HG03139 (cell line): ENCODE results near the gene SLC6A19.

ENCODE experiments used
- ATAC-seq: cut with Tn5 transposase; IDR thresholded peaks from one replicate; pipeline ENCODE4 v1.9.1; 2021; ENCODE audit not compliant: unreplicated experiment

SLC6A19 gene

DNA sequence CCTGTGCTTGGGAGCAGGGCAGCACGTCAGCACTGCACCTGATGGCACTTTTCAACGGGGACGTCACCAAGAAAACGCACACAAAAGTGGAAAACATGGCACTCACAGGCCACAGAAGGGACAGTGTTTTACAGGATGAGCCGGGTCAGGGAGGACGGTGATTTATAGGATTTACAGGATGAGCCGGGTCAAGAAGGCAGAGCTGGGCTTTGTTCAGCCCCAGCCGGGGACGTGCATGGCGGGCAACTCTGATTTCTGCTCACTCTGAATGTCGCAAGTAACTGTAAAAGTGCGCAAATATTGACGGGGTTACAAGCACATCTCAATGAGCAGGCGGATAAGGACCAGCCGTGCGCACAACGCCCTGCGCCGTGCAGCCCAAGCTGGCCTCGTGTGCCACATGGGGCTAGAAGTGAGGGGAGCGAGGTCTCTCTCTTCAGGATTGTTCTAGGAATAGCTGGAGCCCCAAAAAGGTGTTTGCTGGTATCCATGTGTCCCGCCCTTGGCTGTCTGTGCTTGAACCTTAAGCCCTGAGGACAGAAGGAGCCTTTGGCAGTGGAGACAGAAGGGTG is 40.2 kb downstream of the SLC6A19 start:
- no peak for ATAC-seq

DNA sequence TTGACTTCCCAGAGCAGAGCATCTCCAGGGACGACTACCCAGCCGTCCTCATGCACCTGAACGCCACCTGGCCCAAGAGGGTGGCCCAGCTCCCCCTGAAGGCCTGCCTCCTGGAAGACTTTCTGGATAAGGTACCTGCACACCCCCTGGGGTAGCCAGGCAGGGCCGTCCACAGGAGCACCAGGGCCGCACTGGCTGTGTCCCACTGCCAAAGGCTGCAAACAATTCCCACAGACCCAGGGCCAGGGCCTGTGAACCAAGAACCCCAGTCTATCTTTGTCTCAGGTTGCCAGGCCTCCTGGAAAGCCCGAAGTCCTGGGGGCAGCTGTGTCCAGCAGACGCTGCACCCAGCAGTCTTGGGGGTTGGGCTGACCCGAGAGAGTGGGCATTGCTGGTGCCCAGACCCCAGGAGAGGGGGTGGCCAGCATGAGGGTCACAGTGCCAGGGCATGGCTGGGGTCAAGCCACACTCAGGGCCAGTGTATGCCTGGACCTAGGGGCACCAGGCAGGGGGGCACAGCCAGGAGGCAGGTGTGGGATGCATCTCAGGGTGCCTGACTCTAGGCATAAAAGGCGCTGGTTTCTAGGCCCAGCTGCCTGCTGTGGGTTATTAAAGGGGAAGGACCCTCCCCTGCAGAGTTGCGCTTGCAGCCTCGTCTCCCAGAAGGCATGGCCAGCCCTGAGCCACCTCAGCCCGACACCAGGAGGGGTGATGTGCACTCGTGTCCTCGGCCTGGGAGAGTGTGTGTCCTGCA is 41.5 kb downstream of the SLC6A19 start:
- no peak for ATAC-seq

DNA sequence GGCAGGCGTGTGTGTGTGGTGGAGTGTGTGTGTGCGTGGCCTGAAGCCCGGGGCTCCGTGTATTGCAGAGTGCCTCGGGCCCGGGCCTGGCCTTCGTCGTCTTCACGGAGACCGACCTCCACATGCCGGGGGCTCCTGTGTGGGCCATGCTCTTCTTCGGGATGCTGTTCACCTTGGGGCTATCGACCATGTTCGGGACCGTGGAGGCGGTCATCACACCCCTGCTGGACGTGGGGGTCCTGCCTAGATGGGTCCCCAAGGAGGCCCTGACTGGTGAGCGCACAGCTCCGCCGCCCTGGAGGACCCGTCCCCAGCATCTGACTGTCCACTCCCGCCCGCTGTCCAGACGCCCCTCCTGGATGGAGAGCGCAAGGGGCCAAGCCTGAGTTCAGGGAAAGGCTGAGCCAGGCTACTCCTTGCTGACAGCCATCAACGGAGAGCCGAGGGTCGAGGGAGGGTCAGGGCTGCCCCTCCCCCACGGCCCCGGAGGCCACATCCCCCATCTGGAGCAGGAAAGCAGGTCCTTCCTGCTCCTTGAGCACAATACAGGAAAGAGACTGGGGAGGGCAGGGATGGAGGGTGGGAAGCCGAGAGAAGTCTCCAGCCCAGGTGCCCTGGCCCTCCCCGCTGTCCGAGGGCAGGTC is 42.2 kb downstream of the SLC6A19 start:
- no peak for ATAC-seq

DNA sequence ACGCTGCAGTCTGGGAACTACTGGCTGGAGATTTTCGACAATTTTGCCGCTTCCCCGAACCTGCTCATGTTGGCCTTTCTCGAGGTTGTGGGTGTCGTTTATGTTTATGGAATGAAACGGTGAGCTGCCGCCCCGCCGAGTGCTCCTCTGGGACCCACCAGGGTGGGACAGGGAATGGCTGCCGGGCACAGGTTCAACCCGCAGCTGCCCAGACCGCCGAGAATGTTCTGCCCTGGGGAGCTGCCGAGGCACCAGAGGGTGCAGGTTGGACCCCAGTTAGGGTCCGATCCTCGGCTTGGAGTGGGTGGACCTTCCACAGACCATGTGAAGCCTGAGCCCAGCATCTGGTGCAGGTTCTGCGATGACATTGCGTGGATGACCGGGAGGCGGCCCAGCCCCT is 42.9 kb downstream of the SLC6A19 start:
- ATAC-seq: no peak

DNA sequence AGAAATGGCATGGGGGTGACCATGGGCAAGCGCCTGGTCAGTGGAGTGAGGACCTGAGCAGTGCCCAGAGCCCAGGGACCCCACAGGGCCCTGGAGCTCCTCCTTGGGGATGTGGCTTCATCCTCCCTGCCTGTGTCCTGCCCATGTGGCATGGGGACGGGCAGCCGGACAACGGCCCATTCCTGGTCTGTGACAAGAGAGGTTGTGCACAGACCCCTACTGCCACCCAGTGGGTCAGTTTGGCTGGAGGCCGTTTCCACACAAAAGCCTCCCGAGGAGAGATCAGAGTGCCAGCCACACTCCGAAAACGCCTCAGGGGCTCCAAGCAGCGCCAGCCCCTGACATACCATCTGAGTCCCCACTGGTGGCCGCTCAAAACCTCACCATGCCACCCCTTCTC is 43.6 kb downstream of the SLC6A19 start:
- ATAC-seq: no peak

DNA sequence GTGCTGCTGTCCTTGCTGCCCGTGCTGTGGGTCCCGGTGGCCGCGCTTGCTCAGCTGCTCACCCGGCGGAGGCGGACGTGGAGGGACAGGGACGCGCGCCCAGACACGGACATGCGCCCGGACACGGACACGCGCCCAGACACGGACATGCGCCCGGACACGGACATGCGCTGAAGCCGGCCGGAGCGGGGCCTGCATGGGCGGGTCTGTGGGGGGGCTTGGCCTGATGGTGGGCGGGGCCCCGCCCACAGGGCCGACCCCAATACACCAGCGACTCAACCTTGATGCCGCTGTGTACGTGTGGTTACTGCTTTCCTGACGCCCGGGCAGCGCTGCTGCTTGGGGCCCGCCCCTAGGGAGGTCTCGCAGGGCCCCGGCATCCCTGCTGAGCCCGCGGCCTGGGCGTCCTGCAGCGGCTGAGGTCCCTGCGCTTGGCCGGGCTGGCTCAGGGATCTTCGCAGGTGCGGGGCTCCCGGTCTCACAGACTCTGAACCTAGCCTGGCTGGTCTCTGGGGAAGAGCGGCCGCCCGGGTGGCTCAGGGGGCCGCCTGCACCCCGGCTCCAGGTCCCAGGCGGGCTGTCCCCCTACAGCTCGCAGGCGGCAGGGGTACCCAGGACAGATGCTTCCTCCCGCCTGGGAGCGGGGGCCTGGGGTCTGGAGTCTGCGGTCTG is 44.6 kb downstream of the SLC6A19 start:
- no peak for ATAC-seq

DNA sequence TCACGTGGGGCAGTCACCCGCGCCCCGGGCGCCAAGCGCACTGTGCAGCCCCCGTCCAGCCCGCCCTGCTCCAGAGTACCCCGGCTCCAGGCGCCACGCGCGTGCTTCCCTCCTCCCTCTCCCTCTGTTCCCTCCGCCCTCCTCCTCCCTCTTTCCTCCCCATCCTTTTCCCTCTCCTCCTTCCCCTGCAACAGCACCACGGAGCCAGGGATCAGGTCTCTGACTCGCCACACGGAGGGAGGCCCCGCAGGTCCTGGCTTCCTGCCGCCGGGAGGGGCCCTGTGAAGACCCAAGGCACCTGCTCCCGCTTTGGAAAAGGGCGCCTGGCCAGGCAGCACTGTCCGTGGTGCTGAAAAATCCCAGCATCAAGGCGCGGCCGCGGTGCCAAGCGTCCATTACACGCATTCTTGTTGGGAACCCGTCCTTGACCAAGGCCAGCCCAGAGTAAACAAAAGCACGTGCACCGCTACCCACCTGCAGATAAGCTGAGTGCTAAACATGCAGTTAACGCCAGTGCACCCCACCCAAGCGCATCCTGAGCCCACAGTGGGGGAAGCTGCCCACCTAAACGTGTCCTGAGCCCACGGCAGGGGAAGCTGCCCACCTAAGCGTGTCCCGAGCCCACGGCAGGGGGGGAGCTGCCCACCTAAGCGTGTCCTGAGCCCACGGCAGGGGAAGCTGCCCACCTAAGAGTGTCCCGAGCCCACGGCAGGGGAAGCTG is 45.5 kb downstream of the SLC6A19 start:
- no peak for ATAC-seq

DNA sequence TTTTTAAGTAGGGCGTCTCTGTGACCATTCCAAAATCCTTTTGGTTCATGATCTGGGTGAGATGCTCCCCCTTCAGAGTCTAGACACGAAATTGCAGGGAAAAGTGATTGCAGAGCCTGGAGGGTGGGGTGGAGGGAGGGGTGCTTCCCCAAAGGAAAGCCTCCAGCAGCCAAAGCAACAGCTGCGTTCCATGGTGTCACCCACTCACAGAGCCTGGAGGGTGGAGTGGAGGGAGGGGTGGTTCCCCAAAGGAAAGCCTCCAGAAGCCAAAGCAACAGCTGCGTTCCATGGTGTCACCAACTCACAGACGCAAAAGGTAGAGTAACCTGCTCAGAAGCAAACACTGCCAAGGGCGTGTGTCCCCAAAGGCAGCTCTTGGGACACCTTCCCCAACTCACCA is 46.4 kb downstream of the SLC6A19 start:
- no peak for ATAC-seq

DNA sequence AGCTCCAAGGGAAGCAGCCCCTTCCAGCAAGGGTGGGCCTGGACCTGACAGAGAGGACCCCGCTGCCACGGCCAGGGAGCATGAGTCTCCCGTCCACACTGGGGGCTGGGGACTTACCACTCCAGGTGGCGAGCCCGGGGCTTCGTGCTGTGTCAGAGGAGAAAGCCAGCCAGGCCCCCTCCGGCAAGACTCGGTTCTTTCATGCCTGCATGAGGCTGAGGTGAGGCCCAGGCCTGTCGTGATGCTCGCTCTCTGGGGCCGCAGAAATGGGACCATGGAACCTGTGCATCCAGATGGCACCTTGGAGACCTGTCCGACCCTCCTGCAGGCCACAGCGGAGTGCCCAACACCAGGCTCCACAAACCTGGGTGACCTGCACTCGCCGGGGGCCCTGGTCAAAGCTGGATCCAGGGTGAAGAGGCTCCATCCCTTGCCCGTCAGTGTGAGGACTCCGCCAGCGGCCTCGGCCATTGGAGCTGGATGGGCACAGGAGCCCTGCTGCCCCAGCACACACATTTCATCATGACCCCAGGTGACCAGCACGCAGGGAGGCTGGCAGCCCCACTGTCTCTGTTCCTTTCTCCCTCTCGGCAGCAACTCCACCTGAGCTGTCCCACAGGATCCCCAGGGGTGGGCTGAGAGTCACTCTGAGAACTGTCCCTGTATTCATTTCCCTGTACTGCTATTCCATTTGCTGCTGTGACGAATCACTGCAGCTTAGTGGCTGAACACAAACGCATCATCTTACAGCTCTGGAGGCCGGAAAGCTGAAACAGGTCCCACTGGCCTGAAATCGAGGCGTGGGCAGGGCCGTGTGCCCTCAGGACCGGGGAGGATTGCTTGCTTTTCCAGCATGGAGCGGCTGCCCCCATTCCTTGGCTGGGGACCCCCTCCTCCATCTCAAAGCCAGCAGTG is 48.2 kb downstream of the SLC6A19 start:
- no peak for ATAC-seq

DNA sequence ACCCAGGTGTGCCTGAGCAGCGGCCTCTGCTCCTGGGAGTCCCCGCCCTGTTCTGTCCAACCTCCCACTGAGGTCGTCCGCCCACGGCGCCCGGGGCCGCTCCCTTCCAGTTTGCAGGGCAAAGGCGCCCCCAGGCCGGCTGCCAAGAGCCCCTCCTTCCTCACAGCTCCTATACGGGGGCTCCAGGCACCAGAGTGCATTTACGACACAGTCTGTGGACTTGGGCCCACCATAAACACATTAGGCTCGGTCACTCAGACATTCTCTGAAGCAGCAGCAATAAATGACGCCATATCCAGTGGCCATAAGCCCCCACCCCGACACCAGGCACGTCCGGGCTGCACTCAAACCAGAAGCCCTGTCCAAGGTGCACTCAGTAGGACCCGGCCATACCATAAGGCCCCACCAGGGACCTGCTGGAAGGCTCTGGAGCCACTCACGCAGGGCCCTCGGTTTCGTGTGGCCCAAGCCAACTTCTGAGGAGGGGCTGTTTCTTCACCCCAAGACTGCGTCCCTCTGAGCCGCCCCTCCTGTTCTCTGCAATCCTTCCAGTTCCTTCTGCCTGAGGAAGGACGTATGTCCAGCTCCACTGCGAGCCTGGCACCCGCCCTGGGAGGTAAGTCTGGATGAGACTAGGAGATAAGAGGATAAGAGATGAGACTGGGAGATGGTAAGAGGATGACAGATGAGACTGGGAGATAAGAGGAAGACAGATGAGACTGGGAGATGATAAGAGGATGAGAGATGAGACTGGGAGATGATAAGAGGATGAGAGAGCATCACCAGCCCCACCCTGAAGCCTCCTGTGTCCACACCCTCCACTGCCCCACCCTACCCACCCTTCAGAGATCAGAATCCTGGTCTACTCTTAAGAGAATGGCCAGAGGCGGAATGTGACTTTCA is 50.5 kb downstream of the SLC6A19 start:
- no peak for ATAC-seq

DNA sequence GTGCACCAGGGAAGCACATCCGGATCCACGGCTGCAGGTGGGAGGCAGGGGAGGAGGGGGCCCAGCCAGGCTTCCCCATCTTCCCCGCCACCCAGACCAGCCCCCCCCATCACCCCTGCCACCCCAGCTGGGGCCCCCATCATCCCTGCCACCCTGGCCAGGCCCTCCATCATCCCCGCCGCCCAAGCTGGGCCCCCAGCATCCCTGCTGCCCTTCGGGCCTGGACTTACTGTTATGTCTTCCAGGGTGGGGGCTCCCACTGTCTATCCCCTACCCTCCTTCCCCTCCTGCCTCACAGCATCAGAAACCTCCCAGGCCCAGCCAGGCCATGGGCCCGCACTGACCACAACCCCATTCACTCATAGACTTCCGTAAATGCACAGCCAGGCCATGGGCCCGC is 51.3 kb downstream of the SLC6A19 start:
- ATAC-seq: no peak

DNA sequence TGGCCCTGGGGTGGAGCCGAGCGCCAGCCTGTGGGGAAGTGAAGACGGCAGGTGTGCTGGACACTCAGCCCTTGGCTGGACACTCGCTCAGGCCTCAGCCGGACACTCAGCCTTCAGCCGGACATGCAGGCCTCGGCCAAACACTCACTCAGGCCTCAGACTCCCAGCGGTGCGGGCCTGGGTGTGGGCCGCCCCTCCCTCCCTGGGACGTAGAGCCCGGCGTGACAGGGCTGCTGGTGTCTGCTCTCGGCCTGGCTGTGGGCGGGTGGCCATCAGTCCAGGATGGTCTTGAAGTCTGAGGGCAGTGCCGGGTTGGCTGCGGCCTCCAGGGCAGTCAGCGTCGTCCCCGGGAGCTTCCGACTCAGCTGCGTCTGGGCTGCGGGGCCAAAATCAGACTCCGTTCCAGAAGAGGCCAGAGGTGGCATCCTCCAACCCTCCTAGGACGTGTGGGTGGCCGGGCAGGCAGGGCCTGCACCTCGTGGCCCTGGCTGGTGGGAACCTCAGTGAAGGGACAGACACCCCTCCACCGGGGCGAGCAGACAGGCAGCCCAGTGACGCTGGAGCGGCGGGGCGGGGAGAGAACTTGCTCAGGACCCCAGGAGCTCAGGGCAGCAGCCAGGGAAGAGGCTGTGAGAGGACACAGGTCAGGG is 52.2 kb downstream of the SLC6A19 start:
- no peak for ATAC-seq

DNA sequence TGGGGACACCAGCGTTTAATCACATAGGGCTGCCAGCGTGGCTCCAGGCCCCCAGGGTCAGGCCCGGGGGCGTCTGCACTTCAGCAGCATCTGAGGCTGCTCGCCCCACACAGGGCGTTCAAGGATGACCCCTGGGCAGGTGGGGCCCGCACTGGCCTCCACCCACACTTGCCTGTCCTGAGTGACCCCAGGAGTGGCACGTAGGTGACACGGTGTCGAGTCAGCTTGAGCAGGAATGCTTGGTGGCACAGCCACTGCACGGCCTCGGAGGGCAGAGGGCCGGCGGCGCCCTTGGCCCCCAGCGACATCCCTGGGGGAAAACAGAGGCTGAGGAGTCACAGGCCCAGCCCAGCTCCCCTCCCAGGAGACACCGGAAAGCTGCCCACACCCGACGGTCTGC is 52.8 kb downstream of the SLC6A19 start:
- no peak for ATAC-seq

DNA sequence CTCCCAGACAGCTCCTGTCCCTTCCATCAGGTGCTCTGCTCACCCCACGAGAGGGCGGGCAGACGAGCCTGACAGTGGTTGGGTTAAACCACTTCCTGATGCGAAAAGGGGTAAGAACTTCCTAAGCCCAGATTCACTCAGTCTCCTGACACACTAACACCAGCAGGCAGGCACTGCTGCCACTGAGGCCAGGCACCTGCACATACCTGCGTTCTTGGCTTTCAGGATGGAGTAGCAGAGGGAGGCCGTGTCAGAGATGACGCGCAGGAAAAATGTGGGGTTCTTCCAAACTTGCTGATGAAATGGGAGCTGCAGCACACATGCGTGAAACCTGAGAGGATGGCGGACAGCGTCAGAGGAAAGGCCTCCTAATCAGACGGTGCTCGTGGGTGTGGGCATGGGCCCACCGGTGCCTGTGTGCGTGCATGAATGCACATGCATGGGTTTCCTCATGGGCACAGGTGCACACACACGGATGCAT is 53.7 kb downstream of the SLC6A19 start:
- ATAC-seq: no peak

DNA sequence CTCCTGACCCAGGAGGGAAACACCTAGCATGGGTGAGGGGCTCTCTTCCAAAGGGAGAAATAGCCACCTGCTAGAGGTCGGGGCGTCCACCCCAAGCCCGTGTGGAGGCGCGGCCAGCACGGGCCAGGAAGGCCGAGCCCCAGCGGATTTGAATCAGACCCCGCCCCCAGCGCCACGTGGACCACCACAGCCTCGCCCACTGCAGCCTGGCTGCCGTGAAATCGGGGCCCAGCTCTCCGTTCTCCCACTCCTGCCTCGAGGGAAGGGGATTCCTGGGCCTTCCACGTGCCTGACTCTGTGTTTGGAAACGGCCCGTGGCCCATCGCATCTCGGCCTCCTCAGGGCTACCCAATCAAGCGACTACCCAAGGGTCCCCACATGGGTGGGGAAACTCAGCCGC is 55.4 kb downstream of the SLC6A19 start:
- ATAC-seq: no peak

DNA sequence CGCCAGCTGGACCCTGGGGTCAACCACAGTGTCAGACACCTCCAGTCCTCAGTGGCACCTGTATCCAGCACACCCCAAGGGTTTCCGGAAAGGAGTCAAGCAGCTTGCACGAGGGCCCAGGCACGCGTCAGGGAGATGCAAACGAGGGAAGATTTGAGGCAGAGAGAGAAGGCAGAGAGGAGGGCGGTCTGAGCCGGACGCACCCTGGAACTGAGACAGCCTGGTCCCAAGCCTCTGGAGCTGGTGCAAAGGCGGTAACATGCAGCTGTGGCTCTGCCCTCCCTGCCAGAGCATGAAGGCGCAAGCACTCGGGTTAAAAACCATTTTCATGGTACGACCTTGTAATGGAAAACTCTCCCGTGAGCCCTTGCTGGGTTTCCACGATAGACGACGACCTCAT is 56.0 kb downstream of the SLC6A19 start:
- no peak for ATAC-seq

DNA sequence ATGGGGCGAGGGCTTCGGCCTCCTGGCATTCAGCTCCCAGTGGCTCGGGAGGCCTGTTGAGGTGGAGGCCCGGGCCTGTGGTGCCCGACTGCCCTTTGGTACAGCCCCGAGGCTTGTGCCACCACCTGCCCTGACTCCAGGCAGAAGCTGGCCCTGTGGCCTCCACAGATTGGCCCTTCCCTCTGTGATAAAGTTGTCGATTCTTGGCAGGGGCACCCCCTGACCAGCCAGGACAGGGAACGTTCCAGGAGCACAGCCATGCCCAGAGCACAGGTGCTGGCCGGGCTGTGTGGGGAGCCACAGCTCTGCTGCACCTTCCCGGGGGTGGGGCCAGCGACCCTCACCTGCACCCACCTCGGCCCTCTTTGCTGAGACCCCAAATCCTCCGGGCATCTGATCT is 56.4 kb downstream of the SLC6A19 start:
- ATAC-seq: no peak

DNA sequence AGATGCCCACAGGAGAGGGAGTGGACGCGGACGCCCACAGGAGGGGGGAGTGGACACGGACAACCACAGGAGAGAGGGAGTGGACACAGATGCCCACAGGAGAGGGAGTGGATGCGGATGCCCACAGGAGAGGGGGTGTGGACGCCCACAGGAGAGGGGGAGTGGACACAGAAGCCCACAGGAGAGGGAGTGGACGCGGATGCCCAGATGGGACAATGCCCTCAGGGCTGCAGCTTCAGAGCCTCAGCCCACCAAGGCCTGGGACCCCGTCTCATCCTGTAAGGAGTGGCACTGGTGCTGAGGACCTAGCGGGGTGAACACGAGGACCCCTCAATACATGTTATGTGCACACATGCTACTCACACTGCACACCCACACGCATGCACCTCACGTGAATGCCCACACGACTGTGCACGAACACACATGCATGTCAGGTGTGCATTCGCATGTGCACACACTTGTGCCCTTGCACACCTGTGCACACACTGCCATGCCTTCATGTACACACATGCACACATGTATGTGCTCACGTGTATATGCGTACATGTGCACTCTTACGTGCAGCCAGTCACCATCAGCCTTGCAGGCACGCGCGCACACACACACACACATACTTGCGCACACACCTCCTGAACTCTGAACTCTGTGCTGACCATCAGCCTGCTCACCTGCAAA is 58.5 kb downstream of the SLC6A19 start:
- no peak for ATAC-seq
